GM18870 (cell line): Measurements from ENCODE around the gene RNH1.

Experiments used
- ATAC-seq: cut with Tn5 transposase; IDR thresholded peaks from one replicate; pipeline ENCODE4 v1.9.1; 2021; ENCODE audit warnings: moderate library complexity; ENCODE audit not compliant: unreplicated experiment

Gene RNH1

DNA sequence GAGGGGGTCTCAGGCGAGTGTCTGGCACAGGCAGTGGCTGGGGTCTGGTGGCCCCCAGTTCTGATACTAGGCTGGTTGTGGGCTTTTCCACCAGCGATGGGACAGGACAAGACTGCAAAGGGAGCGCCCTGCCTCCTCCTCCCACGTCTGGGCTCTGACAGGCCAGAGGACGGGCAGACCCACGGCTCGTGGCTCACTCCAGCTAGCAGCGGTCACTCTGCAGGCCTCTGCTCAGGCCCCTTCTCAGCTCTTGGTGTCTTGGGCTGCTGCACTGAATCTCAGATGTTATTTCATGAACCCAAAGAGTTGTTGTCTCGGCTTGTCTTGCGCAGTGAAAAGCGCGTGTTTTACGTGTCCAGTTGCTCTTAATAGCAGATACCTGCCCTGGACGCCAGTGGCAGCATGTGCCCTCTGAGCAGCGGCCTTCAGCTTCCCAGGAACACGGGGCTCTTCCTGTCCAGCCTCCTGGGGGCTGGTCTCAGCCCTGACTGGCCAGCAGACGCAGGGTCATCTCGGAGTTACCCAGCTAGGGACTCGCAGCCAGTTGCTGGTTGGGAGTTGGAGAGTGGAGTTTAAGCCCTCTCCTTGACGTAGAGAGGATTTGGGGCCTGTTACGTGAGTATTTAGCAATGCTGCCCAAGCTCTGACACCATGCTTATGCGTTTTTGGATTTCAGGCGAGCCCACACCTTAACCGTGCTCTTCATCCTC, 47.4 kb downstream of the RNH1 start:
- ATAC-seq = no peak

DNA sequence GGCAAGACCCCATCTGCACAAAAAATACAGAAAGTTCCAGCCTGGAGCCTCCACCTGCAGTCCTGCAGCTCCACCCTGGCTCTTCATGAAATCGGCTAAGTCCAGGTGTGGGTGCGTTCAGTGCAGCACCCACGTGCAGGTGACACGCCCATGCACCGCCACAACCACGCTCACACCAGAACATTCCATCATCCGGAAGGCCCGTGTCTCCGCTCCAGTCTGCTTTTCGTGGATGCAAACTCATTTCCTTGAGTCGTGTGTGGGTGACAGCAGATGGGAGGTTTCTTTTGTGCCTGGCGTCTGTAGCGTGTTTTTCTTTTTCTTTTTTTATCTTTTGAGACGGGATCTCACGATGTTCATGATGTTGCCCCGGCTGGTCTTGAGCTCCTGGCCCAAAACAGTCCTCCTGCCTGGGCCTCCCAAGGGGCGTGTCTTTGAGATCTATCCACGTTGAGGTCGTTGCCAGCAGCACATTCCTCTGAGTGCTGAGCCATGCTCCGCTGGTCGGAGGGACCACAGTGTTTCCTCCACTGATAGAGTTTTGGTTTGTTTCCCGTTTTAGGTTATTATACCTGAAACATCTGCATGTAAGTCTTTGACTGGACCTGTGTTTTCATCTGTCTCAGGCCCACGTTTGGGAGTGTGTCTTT, 49.8 kb downstream of the RNH1 start:
- ATAC-seq = no peak

DNA sequence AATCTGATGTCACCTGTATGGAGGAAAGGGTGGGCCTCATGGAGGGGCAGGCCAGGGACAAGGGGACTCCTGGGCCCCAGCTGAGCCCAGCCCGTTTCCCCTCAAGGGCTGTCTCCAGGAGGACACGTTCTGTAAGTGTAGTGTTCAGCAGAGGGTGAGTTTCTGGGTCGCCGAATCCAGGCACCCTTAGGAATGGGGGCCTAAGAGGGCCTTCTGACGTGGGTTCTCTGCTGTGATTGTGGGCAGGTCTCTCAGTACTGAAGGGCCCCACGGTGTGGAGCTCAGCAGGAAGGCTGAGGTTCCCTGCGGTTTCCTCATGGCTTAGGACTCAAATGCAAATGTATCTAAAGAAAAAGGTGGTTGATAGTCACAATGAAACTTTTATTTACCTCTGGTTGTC, 50.5 kb downstream of the RNH1 start:
- ATAC-seq = no peak

DNA sequence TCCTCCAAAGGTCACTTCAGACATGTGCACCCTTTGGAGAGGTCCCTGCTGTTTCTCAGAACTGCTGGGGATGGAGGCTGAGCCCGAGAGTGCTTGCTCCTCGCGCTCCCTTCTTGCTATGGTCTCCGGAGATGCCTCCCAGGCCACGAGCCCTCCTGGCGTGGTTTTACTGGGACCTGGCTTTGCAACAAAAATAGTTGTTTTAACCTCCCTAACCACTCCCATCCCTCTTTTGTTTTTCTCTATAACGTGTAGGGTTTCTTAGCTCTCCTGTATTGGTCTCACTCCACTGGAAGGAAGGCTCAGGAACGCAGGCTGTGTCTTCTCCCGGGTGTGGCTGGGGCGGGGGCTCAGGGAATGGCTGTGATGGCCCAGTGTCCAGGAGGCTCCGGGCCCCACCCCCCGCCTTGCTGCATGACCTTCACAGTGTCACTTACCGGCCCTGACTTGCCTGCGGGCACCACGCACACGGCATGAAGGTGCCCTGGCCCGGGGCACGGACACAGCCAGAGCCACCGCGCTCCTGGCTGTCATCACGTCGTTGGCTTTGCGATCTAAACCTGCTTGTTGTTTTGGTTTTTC, 51.4 kb downstream of the RNH1 start:
- ATAC-seq = no peak

DNA sequence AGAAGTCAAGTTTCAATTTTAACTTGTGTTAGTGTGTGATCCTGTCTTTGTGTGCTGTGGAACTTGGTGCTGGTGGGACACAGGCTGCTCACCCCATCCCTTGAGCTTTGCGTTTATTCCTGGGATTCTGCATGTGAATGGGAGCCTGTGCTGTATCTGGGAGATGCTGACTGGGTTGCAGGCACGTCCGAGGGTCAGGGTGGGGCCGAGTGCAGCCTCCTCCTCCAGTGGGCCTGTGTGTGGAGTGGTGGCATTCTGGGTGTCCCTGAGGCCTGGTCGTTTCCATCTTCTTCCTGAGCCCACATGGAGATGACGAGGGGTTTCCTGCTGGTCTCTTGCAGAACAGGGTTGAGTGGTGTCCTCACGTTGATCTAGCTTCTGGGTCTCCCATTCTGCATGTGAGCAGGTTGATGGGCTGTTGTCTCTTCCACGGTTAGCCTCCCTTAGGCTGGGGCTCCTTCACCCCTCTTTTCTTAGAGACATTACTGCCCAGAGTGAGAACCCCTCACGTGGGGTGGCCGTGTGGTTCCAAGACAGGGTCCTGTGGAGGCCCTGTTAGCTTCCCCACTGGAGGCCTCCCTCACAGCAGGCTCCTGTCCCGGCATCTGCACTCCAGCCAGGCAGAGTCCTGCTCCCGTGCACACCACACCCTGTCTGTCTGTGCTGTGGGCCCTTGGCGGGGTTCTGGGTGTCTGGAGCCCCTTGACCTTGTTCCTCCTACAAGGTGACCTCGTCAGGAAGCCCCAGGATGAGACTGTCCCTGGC, 52.1 kb downstream of the RNH1 start:
- no peak for ATAC-seq

DNA sequence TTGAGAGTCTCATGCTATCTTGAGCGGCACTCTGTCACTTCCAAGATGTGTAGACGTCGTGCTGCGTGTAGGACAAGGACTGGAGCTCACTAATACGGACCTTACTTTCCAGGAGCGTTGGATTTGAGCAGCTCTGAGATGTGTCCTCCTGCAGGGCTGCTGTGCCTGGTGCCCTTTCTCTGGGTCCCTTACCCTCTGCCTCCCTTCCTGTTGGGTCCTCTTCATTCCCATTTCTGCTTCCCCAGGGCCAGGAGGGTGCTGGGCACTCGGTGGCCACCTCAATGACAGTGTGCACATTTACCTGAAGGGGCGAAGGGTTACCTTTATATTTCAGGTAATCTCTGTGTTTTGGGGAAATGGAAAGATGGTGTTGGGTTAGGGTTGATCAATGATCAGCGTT, 53.0 kb downstream of the RNH1 start:
- no peak for ATAC-seq

DNA sequence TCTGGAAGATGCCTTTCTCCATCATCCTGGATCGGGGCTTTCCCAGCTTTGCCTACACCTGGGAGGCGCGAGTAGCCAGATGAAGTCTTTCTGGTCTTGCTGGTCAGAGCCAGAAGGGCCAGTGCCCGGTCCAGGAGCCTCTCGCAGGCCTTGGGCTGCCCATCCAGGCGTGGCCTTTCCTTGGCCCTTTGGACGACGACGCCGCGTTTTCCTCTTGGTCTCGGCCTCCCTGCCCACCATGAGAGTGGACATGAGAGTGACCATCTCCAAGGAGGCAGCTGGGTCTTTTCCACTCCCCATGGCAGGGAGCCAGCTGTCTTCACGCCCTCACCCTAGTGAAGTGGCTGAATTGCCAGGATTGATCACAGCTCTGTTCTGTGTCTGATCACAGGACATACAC, 53.5 kb downstream of the RNH1 start:
- no peak for ATAC-seq

DNA sequence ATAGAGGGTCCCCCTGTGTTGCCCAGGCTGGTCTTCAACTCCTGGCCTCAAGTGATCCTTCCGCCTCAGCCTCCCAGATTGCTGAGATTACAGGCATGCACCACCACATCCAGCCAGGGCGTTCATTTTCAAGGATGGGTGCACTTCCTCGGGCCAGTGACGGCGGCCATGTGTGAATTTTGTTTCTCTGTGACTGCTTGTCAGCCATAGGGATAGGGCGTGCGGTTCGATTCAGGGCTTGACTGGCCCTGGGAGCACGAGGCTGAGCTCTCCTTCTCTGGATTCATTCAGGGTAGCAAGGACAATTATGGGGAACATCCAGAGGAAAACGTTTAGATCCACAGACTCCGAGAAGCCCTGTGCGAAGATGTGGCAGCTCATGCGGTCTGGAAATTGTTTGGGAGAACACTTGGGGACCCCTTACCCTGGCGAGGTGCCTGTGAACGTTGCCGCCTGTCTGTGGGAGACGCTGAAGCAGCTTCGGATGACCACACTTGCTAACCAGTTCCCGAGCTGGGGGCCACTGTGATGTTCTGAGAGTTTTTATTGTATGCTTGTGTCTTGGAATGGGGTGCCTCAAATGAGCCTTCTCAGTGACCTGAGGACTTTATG, 54.0 kb downstream of the RNH1 start:
- ATAC-seq = no peak

DNA sequence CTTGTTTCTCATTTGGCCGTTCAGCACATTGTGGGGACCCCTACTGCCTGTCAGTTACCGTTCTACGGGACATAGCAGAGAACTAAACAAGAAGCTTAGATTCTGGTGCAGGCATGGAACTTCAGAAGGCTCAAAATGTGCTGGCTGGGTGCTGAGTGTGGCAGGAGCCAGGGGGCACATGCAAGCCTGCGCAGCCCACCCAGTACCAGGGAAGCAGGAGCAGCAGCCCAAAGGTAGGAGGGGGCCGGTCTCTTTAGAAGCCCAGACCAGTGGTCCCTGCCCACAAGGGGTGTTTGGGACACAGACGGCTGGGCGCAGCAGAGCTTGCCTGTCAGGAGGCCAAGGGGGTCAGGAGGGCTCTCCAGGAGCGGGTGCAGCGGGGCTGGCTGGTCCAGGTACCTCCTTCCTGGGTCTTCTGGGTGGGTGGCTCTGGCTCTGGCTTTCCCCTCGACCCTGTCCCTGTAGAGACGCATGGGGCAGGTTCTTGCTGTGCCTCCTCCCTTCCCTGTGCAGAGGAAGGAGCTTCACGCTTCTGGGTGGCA, 54.8 kb downstream of the RNH1 start:
- ATAC-seq = no peak

DNA sequence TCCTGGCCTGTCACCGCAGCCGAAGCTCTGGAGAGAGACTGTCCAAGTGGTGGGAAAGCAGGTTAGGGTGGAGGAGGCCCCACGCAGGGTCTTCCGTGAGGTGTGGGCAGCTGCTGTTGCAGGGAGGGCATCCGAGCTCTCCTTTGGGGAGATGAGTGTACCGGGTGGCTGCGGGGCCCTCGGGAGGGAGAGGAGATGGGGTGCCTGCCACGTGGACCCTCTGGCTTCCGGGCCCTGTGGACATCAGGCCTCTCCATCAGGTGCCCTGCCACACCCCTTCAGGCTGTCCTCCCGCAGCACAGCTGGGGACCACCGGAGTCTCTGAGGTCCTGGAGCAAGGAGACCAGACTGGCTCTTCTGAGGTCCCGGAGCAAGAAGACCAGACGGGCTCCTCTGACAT, 55.3 kb downstream of the RNH1 start:
- ATAC-seq = no peak

DNA sequence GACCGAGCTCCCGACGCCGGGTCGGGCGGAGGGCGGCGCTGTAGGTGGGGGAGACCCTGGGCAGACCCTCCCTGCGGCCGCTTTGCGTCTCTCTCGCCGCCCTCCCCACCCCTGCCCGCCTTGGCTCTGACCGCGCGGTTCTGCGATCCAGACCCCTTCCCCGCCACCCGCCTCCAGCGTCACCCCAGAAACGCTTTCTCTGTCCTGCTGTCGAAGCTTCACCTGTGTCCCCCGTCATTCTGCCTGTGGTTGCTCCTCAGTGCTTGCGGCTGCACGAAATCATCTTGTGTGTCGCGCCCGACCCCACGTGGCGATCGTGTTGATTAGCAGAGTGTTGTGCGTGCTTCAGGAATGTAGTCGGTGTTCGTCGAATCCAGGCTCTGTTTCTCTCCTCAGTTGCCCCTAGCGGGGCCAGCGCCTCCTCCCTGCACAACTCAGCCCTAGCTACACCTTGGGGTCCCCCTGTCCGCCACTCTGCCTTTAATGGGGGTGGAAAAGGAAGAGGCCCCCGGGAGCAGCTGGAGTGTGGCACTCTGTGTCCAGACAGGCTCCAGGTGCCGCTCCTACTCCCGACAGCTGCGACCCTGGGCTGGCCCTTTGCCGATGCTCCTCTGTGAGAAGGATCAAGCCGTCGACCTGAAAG, 56.1 kb downstream of the RNH1 start:
- no peak for ATAC-seq

DNA sequence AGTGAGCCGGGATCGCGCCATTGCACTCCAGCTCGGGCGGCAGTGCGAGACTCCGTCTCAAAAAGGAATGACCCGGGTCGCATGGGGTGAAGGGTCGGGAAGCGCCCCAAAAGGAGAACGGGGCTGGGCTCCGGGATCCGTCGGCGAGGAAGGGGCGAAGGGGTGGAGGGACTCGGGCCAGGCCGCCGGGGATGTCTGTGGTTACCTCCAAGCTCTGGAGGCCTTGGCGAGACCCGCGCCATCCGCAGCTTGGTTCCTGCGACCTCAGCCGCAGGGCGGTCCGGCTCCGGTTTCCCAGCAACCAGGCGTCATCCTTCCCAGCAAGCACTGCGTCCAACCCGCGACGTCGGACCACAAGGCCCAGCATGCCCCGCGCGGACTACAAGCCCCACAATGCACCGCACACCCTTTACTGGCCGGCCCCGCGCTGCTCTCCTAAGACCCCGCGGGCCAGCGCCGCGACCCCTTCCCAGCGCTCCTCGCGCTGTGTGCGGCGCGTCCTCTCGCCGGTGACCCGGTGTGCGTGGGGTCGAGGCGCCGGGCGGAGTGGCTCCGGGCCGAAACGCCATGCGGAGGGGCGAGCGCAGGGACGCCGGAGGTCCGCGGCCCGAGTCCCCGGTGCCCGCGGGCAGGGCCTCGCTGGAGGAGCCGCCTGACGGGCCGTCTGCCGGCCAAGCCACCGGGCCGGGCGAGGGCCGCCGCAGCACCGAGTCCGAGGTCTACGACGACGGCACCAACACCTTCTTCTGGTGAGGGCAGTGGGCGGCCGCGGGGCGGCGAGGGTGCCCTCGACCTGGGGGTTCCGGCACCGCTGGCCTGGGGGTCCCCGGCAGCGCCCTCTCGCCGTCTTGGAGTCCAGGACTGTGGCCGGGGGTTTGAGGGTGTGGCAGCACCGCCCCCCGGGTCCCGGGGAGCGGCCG, 56.9 kb downstream of the RNH1 start, which contains the start of gene PTDSS2:
TSS of gene PTDSS2 (plus strand) at position 391 of the 920 bp plus-strand sequence. CDS start at position 568, 177 bp downstream.
- ATAC-seq = peak; percentile 64

DNA sequence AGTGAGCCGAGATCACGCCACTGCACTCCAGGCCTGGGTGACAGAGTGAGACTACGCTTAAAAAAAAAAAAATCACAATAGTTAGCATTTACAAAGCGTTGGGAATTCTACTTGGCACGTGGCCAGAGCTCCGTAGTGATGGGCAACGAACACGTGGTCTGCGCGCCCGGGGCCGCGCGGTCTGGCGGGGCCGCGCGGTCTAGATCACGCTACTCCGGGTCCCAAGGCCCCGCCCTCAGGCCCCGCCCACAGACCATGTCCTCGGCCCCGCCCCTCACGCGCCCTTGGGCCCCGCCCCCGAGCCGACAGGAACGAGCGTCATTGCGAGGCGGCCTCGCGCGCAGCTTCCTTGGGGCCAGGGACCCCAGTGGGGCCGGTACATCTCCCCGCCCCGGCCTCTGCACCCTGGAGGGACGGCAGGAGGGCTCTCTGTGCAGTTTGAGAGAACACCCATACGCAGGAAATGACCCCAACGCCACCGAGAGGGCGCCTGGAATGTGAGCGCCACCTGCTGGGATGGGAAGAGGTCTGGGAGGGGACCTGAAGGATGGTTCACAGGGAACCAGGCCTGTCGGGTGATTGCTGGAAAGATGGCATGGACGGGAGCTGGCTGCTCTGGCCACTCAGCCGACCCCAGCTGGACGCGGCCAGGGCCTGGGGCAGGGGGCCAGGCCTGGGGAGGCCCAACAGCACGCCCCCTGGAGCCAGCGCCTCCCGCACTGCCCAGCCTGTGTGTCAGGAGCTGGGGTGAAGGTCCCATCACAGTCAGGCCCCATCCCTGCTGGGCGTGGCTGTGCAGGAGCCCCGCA, 58.9 kb downstream of the RNH1 start:
- no peak for ATAC-seq

DNA sequence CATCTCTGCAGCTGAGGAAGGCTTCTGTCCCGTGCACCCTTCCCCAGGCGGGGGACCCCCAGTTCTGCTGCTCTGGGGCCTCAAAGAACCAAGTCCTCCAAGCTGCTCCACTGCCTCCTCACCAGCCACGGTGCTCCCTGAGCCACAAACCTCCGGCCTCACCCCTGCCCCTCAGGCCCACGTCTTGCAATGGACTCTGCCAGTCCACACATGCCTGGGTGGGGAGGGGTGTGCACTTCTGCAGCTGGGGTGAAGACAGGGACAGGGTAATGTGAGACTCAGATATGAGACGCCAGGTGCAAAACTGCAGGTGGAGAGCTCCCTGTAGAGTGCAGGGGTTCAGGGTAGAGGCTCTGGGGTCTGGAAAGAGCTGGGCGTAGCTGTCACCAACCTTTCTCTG, 60.2 kb downstream of the RNH1 start:
- ATAC-seq = no peak

DNA sequence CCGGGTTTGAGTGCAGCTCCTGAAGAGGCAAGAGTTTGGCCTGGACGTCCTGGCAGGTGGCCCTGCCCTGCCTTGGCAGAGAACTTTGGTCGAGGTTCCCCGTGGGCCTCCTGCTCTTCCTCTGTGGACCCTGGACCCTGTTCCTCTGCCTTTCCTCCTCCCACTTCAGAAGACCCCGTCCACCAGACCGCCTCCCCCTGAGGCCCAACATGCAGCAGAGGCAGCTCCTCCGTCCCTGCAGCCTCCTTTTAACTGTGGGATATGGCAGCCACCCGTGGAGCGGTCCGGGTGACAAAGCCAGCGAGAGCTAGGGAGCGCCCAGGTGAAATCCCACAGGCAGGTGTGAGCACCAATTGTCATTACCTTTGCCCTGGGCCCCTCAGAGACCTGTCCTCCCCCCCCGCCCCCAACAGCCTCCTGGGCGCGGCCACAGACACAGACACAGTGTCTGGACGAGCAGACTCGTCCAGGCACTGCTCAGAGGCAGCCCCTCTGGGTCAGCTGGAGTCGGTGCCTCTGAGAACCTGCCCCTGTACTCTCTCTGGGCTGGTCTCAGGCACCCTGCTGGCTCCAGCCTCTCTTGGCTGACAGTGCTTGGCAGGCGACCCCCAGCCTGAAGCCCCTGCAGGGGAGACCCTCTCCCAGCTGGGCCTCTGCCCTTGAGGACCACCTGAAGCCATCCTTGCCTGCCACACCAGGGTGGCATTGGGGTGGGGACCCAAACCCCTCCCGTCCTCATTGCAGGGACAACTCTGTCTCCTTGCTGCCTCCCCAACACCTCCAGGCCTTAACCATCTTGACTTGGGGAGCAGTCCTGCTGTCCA, 61.1 kb downstream of the RNH1 start:
- no peak for ATAC-seq
